Measurements from ENCODE around the gene GPN1.

DNA sequence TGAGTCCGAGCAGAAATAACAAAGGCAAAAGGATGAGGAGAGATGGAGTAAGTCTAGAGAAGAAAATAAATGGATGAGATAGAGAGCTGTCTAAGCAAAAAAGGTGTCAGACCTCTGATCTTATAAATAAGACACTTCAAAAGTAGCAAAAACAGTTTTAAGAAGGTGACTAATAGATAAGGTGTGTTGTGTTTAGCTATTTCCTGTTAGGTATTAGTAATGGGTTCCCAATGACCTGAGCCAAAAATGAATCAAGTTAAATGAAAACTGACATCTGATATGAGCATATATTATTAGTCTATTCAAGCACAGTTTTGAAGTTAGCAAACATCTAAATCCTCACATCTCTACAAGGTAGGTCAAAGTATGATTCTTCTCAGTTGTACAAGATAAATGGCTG lies 23.9 kb downstream of the GPN1 start:
- TF ChIP-seq, protein P1, sequence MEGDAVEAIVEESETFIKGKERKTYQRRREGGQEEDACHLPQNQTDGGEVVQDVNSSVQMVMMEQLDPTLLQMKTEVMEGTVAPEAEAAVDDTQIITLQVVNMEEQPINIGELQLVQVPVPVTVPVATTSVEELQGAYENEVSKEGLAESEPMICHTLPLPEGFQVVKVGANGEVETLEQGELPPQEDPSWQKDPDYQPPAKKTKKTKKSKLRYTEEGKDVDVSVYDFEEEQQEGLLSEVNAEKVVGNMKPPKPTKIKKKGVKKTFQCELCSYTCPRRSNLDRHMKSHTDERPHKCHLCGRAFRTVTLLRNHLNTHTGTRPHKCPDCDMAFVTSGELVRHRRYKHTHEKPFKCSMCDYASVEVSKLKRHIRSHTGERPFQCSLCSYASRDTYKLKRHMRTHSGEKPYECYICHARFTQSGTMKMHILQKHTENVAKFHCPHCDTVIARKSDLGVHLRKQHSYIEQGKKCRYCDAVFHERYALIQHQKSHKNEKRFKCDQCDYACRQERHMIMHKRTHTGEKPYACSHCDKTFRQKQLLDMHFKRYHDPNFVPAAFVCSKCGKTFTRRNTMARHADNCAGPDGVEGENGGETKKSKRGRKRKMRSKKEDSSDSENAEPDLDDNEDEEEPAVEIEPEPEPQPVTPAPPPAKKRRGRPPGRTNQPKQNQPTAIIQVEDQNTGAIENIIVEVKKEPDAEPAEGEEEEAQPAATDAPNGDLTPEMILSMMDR (conservative IDR thresholded peaks at IDR 0.05) = no peak
- no peak for TF ChIP-seq EZH2 (IDR thresholded peaks at IDR 0.05; ENCODE audit: low read depth)
